SK-N-SH (cell line): ENCODE measurements around the gene RPH3AL. TPM values are rescaled to one million over a fixed set of nuclear protein-coding genes. Genes with fewer than 3 reads are reported as not detected.

ENCODE experiments used
- CTCF ChIA-PET: fragments of 300-600, 350-600 bp; formaldehyde crosslinking; extraction: SDS; loops from one replicate; lab custom pipeline; 2021; lab: Yijun Ruan, JAX
- POLR2A ChIA-PET: fragments of 350-600 bp; sonication (Branson Sonifier 250); formaldehyde crosslinking; extraction: SDS; loops from one replicate; lab custom pipeline; 2020; ENCODE audit warnings: antibody characterized with exemption, inconsistent platforms; lab: Yijun Ruan, JAX
- DNase-seq: peaks from one replicate; pipeline ENCODE4 v3.0.0; 2012
- H2AFZ ChIP-seq: fragments of 200-600 bp; sonication (generic); 2 replicates; pipeline ENCODE4 v1.8.1; 2016; ENCODE audit warnings: antibody characterized with exemption, mild to moderate bottlenecking, low read depth
- H3F3A ChIP-seq: fragments of 200-600 bp; sonication (generic); replicated peaks from 2 replicates; pipeline ENCODE3; 2016; ENCODE audit warnings: antibody characterized with exemption, mild to moderate bottlenecking; ENCODE audit not compliant: insufficient read depth
- H3K27ac ChIP-seq, 2 experiments: fragments of 200-500 bp in 1 of 2; fragments of 200-600 bp in 1 of 2; sonication (Bioruptor generic) in 1 of 2; sonication (generic), shearing (Covaris generic) in 1 of 2; 2 replicates each; pipeline versions ENCODE4 v1.5.1 to v1.6.1; 2014 to 2016; ENCODE audit warnings: low read depth in 2 of 2, inconsistent platforms in 1 of 2, low read length in 1 of 2, mild to moderate bottlenecking in 1 of 2, mixed read lengths in 1 of 2
- H3K27me3 ChIP-seq: fragments of 200-600 bp; sonication (generic), shearing (Covaris generic); 2 replicates; pipeline ENCODE4 v1.6.1; 2016; ENCODE audit warnings: mixed run types; ENCODE audit not compliant: insufficient read depth
- H3K36me3 ChIP-seq, 2 experiments: fragments of 200-500 bp in 1 of 2; fragments of 200-600 bp in 1 of 2; sonication (Bioruptor generic) in 1 of 2; sonication (generic) in 1 of 2; replicated peaks in 1 of 2; 2 replicates each; pipeline versions ENCODE3 to v1.5.1; 2014 to 2016; ENCODE audit warnings: low read length in 1 of 2, mild to moderate bottlenecking in 1 of 2; ENCODE audit not compliant: insufficient read depth in 2 of 2, control insufficient read depth in 1 of 2
- H3K4me1 ChIP-seq, 2 experiments: fragments of 200-500 bp in 1 of 2; fragments of 200-600 bp in 1 of 2; sonication (Bioruptor generic) in 1 of 2; sonication (generic), shearing (Covaris generic) in 1 of 2; 2 replicates each; pipeline versions ENCODE4 v1.5.1 to v1.6.1; 2014 to 2016; ENCODE audit warnings: low read depth in 1 of 2, low read length in 1 of 2, mixed run types in 1 of 2; ENCODE audit not compliant: insufficient read depth in 2 of 2, control insufficient read depth in 1 of 2
- H3K4me2 ChIP-seq: fragments of 200-600 bp; sonication (generic), shearing (Covaris generic); 2 replicates; pipeline ENCODE4 v1.6.1; 2017; ENCODE audit warnings: mixed run types
- H3K4me3 ChIP-seq, 2 experiments: fragments of 200-500 bp in 1 of 2; fragments of 200-600 bp in 1 of 2; sonication (Bioruptor generic) in 1 of 2; sonication (generic), shearing (Covaris generic) in 1 of 2; 2 replicates each; pipeline versions ENCODE4 v1.5.1 to v1.8.1; 2014 to 2016; ENCODE audit warnings: low read depth in 2 of 2, inconsistent platforms in 1 of 2, low read length in 1 of 2, mild to moderate bottlenecking in 1 of 2, mixed read lengths in 1 of 2, moderate library complexity in 1 of 2
- H3K79me2 ChIP-seq: fragments of 200-600 bp; sonication (generic); 2 replicates; pipeline ENCODE4 v1.8.1; 2017; ENCODE audit warnings: mild to moderate bottlenecking; ENCODE audit not compliant: insufficient read depth
- H3K9ac ChIP-seq: fragments of 200-600 bp; sonication (generic); 2 replicates; pipeline ENCODE4 v1.6.1; 2017; ENCODE audit warnings: mixed run types
- H3K9me2 ChIP-seq: fragments of 200-600 bp; sonication (generic); 2 replicates; pipeline ENCODE4 v1.6.1; 2017; ENCODE audit warnings: mixed run types
- H3K9me3 ChIP-seq: fragments of 200-600 bp; sonication (generic); 2 replicates; pipeline ENCODE4 v1.6.1; 2017; ENCODE audit warnings: mixed run types, mild to moderate bottlenecking, moderate library complexity
- H4K20me1 ChIP-seq: fragments of 200-600 bp; sonication (generic); 2 replicates; pipeline ENCODE4 v1.6.1; 2017; ENCODE audit warnings: mild to moderate bottlenecking, mixed run types; ENCODE audit not compliant: insufficient read depth
- CHD2 ChIP-seq: fragments of 150-350 bp; IDR thresholded peaks from 2 replicates; pipeline ENCODE4 v1.6.1; 2018; ENCODE audit warnings: low read length; ENCODE audit not compliant: partially characterized antibody
- ELF1 ChIP-seq: IDR thresholded peaks from 2 replicates; pipeline ENCODE4 v1.4.0; 2012
- FOXJ3 ChIP-seq: sonication (generic); formaldehyde crosslinking; IDR thresholded peaks from 2 replicates; pipeline ENCODE4 v1.5.1; 2020; ENCODE audit warnings: mild to moderate bottlenecking, missing genetic modification reagents
- NFIC ChIP-seq: IDR thresholded peaks from 2 replicates; pipeline ENCODE4 v1.4.0; 2012; ENCODE audit warnings: borderline replicate concordance
- RAD21 ChIP-seq: IDR thresholded peaks from 2 replicates; pipeline ENCODE4 v1.6.1; 2012; ENCODE audit warnings: mild to moderate bottlenecking, low read length
- TAF1 ChIP-seq: IDR thresholded peaks from 2 replicates; pipeline ENCODE4 v1.6.1; 2012; ENCODE audit warnings: low read depth, mild to moderate bottlenecking, low read length, moderate library complexity, borderline replicate concordance
- WGBS: methylation state at CpG from one replicate; pipeline ENCODE4 v1.1.6; 2017; ENCODE audit warnings: low lambda C conversion rate; 5-methylcytosine and 5-hydroxymethylcytosine counted together
- polyA plus RNA-seq, 3 experiments: library from polyadenylated mRNA; depleted of rRNA; stranded (reverse); fragments of >200 nt; gene quantifications; 2 replicates each; pipeline ENCODE4 v1.2.3, GENCODE V29; 2012
- TF ChIP-seq, protein P1 (sequence below): fragments of 150-350 bp; IDR thresholded peaks from 2 replicates; pipeline ENCODE4 v1.6.1; 2017; ENCODE audit warnings: antibody characterized with exemption, low read length, low read depth, borderline replicate concordance
- TF ChIP-seq, protein P2 (sequence below): fragments of 150-350 bp; IDR thresholded peaks from 2 replicates; pipeline ENCODE4 v1.6.1; 2016; ENCODE audit warnings: mild to moderate bottlenecking, low read depth, low read length
- TF ChIP-seq, protein P3 (sequence below): IDR thresholded peaks from 2 replicates; pipeline ENCODE4 v1.4.0; 2012; ENCODE audit warnings: low read depth, borderline replicate concordance

Gene RPH3AL
- polyA plus RNA-seq, 1 of the 3 experiments (the other 2 are of a cell fraction) = 2.9 TPM

- peaks cover 0 to 20% of the 10 kb centered on the region in 2 experiments; a peak in 1 of 4 replicates for H3K4me1 ChIP-seq
- H3K9me2 ChIP-seq = no peaks in the 10 kb centered on the region
- ChIA-PET CTCF (no interaction called here), POLR2A (no interaction called here)
- no peaks in the 10 kb centered on the region for H3K9me3 ChIP-seq
- 68% methylated on average over 11 of the region's 12 CpGs for WGBS
- no peaks in the 10 kb centered on the region for H4K20me1 ChIP-seq
- H2AFZ ChIP-seq = no peak overlapping the region
- H3K36me3 ChIP-seq = no peaks in the 10 kb centered on the region
- H3K4me3 ChIP-seq = no peak overlapping the region
- TF ChIP-seq RAD21 = 0 out of 2 replicates have a peak, but pooled peaks have one; percentile 5
- TF ChIP-seq ELF1 = no peak
- H3K4me2 ChIP-seq = no peak overlapping the region
- no peaks in the 10 kb centered on the region for H3K79me2 ChIP-seq
- no peaks in the 10 kb centered on the region for H3F3A ChIP-seq
- no peak for DNase-seq
- H3K27me3 ChIP-seq = no peaks in the 10 kb centered on the region
- no peak overlapping the region for H3K27ac ChIP-seq
- H3K9ac ChIP-seq = no peak overlapping the region
Measured at GRCh38 chr17:348692-349425, 3.7 kb downstream of the RPH3AL start.

GRCh38 chr17:348012-348411 is 4.6 kb downstream of the RPH3AL start:
- POLR2A ChIA-PET = no interaction called here
- no peak for TF ChIP-seq CHD2
- TF ChIP-seq, protein P1, sequence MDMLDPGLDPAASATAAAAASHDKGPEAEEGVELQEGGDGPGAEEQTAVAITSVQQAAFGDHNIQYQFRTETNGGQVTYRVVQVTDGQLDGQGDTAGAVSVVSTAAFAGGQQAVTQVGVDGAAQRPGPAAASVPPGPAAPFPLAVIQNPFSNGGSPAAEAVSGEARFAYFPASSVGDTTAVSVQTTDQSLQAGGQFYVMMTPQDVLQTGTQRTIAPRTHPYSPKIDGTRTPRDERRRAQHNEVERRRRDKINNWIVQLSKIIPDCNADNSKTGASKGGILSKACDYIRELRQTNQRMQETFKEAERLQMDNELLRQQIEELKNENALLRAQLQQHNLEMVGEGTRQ = no peak
- TF ChIP-seq NFIC = no peak
- TF ChIP-seq TAF1 = no peak
- TF ChIP-seq, protein P2, sequence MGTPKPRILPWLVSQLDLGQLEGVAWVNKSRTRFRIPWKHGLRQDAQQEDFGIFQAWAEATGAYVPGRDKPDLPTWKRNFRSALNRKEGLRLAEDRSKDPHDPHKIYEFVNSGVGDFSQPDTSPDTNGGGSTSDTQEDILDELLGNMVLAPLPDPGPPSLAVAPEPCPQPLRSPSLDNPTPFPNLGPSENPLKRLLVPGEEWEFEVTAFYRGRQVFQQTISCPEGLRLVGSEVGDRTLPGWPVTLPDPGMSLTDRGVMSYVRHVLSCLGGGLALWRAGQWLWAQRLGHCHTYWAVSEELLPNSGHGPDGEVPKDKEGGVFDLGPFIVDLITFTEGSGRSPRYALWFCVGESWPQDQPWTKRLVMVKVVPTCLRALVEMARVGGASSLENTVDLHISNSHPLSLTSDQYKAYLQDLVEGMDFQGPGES = no peak
- no peak for TF ChIP-seq FOXJ3 (CRISPR knock-in tag)
- TF ChIP-seq, protein P3, sequence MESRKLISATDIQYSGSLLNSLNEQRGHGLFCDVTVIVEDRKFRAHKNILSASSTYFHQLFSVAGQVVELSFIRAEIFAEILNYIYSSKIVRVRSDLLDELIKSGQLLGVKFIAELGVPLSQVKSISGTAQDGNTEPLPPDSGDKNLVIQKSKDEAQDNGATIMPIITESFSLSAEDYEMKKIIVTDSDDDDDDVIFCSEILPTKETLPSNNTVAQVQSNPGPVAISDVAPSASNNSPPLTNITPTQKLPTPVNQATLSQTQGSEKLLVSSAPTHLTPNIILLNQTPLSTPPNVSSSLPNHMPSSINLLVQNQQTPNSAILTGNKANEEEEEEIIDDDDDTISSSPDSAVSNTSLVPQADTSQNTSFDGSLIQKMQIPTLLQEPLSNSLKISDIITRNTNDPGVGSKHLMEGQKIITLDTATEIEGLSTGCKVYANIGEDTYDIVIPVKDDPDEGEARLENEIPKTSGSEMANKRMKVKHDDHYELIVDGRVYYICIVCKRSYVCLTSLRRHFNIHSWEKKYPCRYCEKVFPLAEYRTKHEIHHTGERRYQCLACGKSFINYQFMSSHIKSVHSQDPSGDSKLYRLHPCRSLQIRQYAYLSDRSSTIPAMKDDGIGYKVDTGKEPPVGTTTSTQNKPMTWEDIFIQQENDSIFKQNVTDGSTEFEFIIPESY = no peak
- no peak overlapping the region for H3K9ac ChIP-seq

More at GRCh38 chr17:348012-348411, 4.6 kb downstream of the RPH3AL start:
- Histone ChIP-seq H3K4me2 (no peak overlapping the region), H3K4me1 (peaks cover 0 to 19% of the 10 kb centered on the region in 2 experiments; a peak in 1 of 4 replicates), H3K9me3 (no peaks in the 10 kb centered on the region), H3F3A (no peaks in the 10 kb centered on the region), H3K27me3 (no peaks in the 10 kb centered on the region), H2AFZ (no peak overlapping the region), H3K4me3 (no peak overlapping the region), H3K27ac (no peak overlapping the region), H3K79me2 (no peaks in the 10 kb centered on the region), H4K20me1 (no peaks in the 10 kb centered on the region), H3K36me3 (no peaks in the 10 kb centered on the region), H3K9me2 (no peaks in the 10 kb centered on the region)
- WGBS = 57% methylated on average over 2 of the region's 2 CpGs
- CTCF ChIA-PET = no interaction called here
- no peak for DNase-seq
